Endothelial cell of umbilical vein (primary cell): Measurements from ENCODE around the gene PPM1J. TPM values are rescaled to one million over a fixed set of nuclear protein-coding genes. Genes with fewer than 3 reads are reported as not detected.
A peak's percentile ranks its signal among the peaks of the same experiment; 100 is the strongest.

Source experiments
- BruUV-seq: library from RNA; stranded (reverse); fragments of 400-500 nt; replicated peaks from 2 replicates; lab custom pipeline; 2021; lab: Mats Ljungman, UMichigan
- CTCF ChIA-PET: fragments of 300-600, 350-600 bp; sonication (Branson Sonifier 250); formaldehyde crosslinking; loops from one replicate; lab custom pipeline; 2021; ENCODE audit warnings: antibody characterized with exemption, inconsistent platforms; lab: Charles Lee
- POLR2A ChIA-PET: fragments of 300-600, 350-600 bp; sonication (Branson Sonifier 250); formaldehyde crosslinking; loops from one replicate; lab custom pipeline; 2021; ENCODE audit warnings: antibody characterized with exemption, inconsistent platforms; lab: Charles Lee
- DNase-seq: peaks from one replicate; pipeline ENCODE4 v3.0.0-alpha.2; 2011; ENCODE audit warnings: low read depth, low spot score
- FAIRE-seq: peaks from 2 replicates; lab custom pipeline; 2011; peaks lifted over from hg19 to GRCh38; lab: Jason Lieb, UNC
- H2AFZ ChIP-seq: 2 replicates; pipeline ENCODE4 v1.6.0; 2012; ENCODE audit warnings: low read depth, low read length, control low read depth, inconsistent platforms
- H3K27ac ChIP-seq: 2 replicates; pipeline ENCODE4 v1.5.1; 2011; ENCODE audit warnings: low read depth, mild to moderate bottlenecking, control low read depth, low read length, moderate library complexity; ENCODE audit not compliant: insufficient read depth
- H3K27me3 ChIP-seq, 2 experiments: 2 replicates each; pipeline versions ENCODE4 v1.6.0 to v1.6.1; 2011; ENCODE audit warnings: low read length in 2 of 2, mixed read lengths in 1 of 2; ENCODE audit not compliant: control insufficient read depth in 2 of 2, insufficient read depth in 2 of 2
- H3K36me3 ChIP-seq, 2 experiments: 2 replicates in 1 of 2; 3 replicates in 1 of 2; pipeline ENCODE4 v1.5.1; 2011; ENCODE audit warnings: low read length in 2 of 2, mild to moderate bottlenecking in 1 of 2, moderate library complexity in 1 of 2; ENCODE audit not compliant: control insufficient read depth in 2 of 2, insufficient read depth in 2 of 2; ENCODE audit errors: extremely low read depth in 1 of 2
- H3K4me1 ChIP-seq: 3 replicates; pipeline ENCODE4 v1.5.1; 2011; ENCODE audit warnings: mild to moderate bottlenecking, low read length; ENCODE audit not compliant: control insufficient read depth, insufficient read depth; ENCODE audit errors: extremely low read depth
- H3K4me2 ChIP-seq: 2 replicates; pipeline ENCODE4 v1.6.1; 2011; ENCODE audit warnings: low read length, control low read depth, mixed read lengths; ENCODE audit not compliant: insufficient read depth
- H3K4me3 ChIP-seq, 3 experiments: fragments of 200-600 bp in 1 of 3; sonication (generic), shearing (Covaris generic) in 1 of 3; replicated peaks in 1 of 3; 2 replicates each; pipeline ENCODE4 v1.5.1; 2011 to 2016; ENCODE audit warnings: control low read depth in 3 of 3, low read length in 3 of 3, mild to moderate bottlenecking in 2 of 3, inconsistent platforms in 1 of 3, low read depth in 1 of 3, moderate library complexity in 1 of 3; ENCODE audit not compliant: insufficient read depth in 1 of 3
- H3K79me2 ChIP-seq: 2 replicates; pipeline ENCODE4 v1.6.0; 2012; ENCODE audit warnings: low read length, inconsistent platforms; ENCODE audit not compliant: control insufficient read depth, insufficient read depth
- H3K9ac ChIP-seq: replicated peaks from 2 replicates; pipeline ENCODE3; 2011; ENCODE audit warnings: low read length, control low read depth; ENCODE audit not compliant: insufficient read depth; ENCODE audit errors: extremely low read depth
- H3K9me1 ChIP-seq: replicated peaks from 3 replicates; pipeline ENCODE4 v1.6.0; 2011; ENCODE audit warnings: mild to moderate bottlenecking, low read length; ENCODE audit not compliant: control insufficient read depth, insufficient read depth; ENCODE audit errors: extremely low read depth
- H3K9me3 ChIP-seq: replicated peaks from 2 replicates; pipeline ENCODE4 v1.5.1; 2012; ENCODE audit warnings: low read length, inconsistent platforms; ENCODE audit not compliant: control insufficient read depth, insufficient read depth
- H4K20me1 ChIP-seq: replicated peaks from 2 replicates; pipeline ENCODE3; 2011; ENCODE audit warnings: mild to moderate bottlenecking, low read length; ENCODE audit not compliant: control insufficient read depth, insufficient read depth; ENCODE audit errors: extremely low read depth
- EZH2 ChIP-seq: IDR thresholded peaks from 2 replicates; pipeline ENCODE4 v1.6.1; 2012; ENCODE audit warnings: borderline replicate concordance, low read depth, mild to moderate bottlenecking, moderate library complexity, low read length, inconsistent platforms; ENCODE audit not compliant: severe bottlenecking
- JUN ChIP-seq: IDR thresholded peaks from 2 replicates; pipeline ENCODE4 v1.6.1; 2011; ENCODE audit warnings: borderline replicate concordance, low read depth; ENCODE audit not compliant: insufficient read length, insufficient read depth
- dilution Hi-C: fragments of 300-500 bp; cut with MboI; formaldehyde crosslinking; loops from one replicate; pipeline ENCODE4 v1.15.0; 2019; ENCODE audit warnings: low sequenced_read_pairs; ENCODE audit not compliant: extremely low pct_ligation_motif_present
- intact Hi-C: fragments of 100-400 bp; cut with micrococcal nuclease; formaldehyde crosslinking; loops from one replicate; pipeline ENCODE4 v1.10.0; 2022
- polyA plus RNA-seq, 4 experiments: library from polyadenylated mRNA; depleted of rRNA in 3 of 4; stranded (reverse) in 3 of 4; unstranded in 1 of 4; fragments of >200 nt; gene quantifications; 2 replicates each; pipeline versions ENCODE4 v1.2.1 to v1.2.3, GENCODE V29; 2011 to 2012; ENCODE audit warnings: missing spikeins in 1 of 4
- total RNA-seq: library from RNA; stranded (reverse); gene quantifications from 2 replicates; pipeline ENCODE4 v1.2.3, GENCODE V29; 2021
- TF ChIP-seq, protein P1 (sequence below), 2 donors: IDR thresholded peaks; 1 replicate in 1 of 2; 2 replicates in 1 of 2; pipeline ENCODE4 v1.5.1; 2011; ENCODE audit warnings: low read length in 2 of 2, mild to moderate bottlenecking in 2 of 2, moderate library complexity in 2 of 2, control low read depth in 1 of 2, inconsistent platforms in 1 of 2, low read depth in 1 of 2; ENCODE audit not compliant: insufficient read depth in 1 of 2; ENCODE audit errors: extremely low read depth in 1 of 2

Gene PPM1J
- total and polyA plus RNA-seq, 2 donors (not counting 3 experiments of a cell fraction or from before 2014, with no cell fraction given) = 1.7 to 3.1 TPM

DNA sequence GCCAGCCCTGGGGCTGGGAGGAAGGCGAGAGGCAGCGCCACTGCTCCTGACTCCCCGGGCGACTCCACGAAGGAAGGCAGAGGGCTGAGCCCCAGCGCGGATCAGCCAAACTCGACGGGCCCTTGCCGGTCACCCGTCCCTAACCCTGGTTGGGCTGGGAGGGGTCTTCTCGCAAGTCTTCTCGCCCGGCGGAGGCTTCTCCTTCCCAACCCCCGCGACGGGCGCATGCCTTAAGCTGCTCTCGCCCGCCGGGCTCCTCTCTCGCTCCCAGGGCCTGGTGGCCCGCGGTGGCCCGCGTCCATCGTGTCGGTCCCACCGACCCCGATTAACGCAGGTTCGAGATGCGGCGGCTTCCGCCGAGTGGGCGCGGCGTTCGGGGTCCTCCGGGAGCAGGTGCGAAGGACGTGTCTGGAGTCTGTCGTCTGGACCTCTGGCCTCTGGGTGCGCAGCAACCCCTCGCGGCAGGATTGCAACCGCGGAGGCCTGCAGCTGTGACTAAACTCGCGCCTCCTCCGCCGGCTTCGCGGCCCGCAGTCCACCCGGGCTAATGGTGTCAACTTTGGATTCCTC, 29.0 kb upstream of the PPM1J start:
- H3K36me3 ChIP-seq = no peaks in the 10 kb centered on the region
- peaks cover 7% of the 10 kb centered on the region for H3K4me1 ChIP-seq
- no peaks in the 10 kb centered on the region for H3K79me2 ChIP-seq
- ChIA-PET CTCF (interaction anchor here (0.8 to 2.3 kb wide), 11 partner anchors 9 to 298 kb away, joined by 3 to 18 read pairs (median 4); a partner anchor contains a TSS), POLR2A (no interaction called here)
- no peaks in the 10 kb centered on the region for H4K20me1 ChIP-seq
- peak overlapping the region; percentile 52 for H3K4me2 ChIP-seq
- H3K9me1 ChIP-seq = no peaks in the 10 kb centered on the region
- peak; percentile 25 for DNase-seq
- H3K27ac ChIP-seq = no peak overlapping the region
- H3K9ac ChIP-seq = no peak overlapping the region
- H3K4me3 ChIP-seq = peak overlapping the region; percentile 3 to 25 (median 6)
- dilution Hi-C loops (no loop called here), intact Hi-C loops (loop anchor here (2.0 kb wide), 1 partner anchor 27 kb away; no protein-coding TSS in a partner anchor)
- no peaks in the 10 kb centered on the region for H3K9me3 ChIP-seq
- peaks cover 29 to 36% of the 10 kb centered on the region in 2 experiments for H3K27me3 ChIP-seq
- no TSS peak for BruUV-seq
- H2AFZ ChIP-seq = peak overlapping the region; percentile 96
- TF ChIP-seq, protein P1, sequence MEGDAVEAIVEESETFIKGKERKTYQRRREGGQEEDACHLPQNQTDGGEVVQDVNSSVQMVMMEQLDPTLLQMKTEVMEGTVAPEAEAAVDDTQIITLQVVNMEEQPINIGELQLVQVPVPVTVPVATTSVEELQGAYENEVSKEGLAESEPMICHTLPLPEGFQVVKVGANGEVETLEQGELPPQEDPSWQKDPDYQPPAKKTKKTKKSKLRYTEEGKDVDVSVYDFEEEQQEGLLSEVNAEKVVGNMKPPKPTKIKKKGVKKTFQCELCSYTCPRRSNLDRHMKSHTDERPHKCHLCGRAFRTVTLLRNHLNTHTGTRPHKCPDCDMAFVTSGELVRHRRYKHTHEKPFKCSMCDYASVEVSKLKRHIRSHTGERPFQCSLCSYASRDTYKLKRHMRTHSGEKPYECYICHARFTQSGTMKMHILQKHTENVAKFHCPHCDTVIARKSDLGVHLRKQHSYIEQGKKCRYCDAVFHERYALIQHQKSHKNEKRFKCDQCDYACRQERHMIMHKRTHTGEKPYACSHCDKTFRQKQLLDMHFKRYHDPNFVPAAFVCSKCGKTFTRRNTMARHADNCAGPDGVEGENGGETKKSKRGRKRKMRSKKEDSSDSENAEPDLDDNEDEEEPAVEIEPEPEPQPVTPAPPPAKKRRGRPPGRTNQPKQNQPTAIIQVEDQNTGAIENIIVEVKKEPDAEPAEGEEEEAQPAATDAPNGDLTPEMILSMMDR (IDR thresholded peaks at IDR 0.05; ENCODE audit: extremely low read depth in 1 of 2, insufficient read depth in 1 of 2, low read depth in 1 of 2, low read length in 2 of 2) = peak in 1 of 2 donors; percentile 28
- TF ChIP-seq EZH2 (peak; percentile 62), JUN (no peak)
- FAIRE-seq = no peak
